HG03196 (cell line): Measurements from ENCODE around the gene ABCC9.
"Not testable (repeated sequence)": the region's sequence is repeated elsewhere in the genome, so short reads cannot be mapped to it uniquely, and the experiment has no call there.

Experiments used
- ATAC-seq: cut with Tn5 transposase; IDR thresholded peaks from one replicate; pipeline ENCODE4 v1.9.1; 2021; ENCODE audit not compliant: unreplicated experiment

Gene ABCC9

GRCh38 chr12:21819236-21819635 lies 122.0 kb downstream of the ABCC9 start:
- no peak for ATAC-seq

GRCh38 chr12:21818627-21819026 lies 122.6 kb downstream of the ABCC9 start:
- ATAC-seq = no peak

- ATAC-seq = no peak
Measured at GRCh38 chr12:21815306-21816062, 125.7 kb downstream of the ABCC9 start.

- ATAC-seq = no peak
Measured at GRCh38 chr12:21814814-21815213, 126.4 kb downstream of the ABCC9 start.

- ATAC-seq = no peak
Measured at GRCh38 chr12:21814327-21814726, 126.9 kb downstream of the ABCC9 start.

- ATAC-seq = no peak
Measured at GRCh38 chr12:21813751-21814150, 127.5 kb downstream of the ABCC9 start.

GRCh38 chr12:21813125-21813524 lies 128.1 kb downstream of the ABCC9 start:
- no peak for ATAC-seq

GRCh38 chr12:21812340-21812739 lies 128.9 kb downstream of the ABCC9 start:
- ATAC-seq = not testable (repeated sequence)

- no peak for ATAC-seq
Measured at GRCh38 chr12:21809100-21809499, 132.1 kb downstream of the ABCC9 start.

GRCh38 chr12:21806255-21806654 lies 135.0 kb downstream of the ABCC9 start:
- ATAC-seq = no peak

- no peak for ATAC-seq
Measured at GRCh38 chr12:21801522-21802288, 139.5 kb downstream of the ABCC9 start.

GRCh38 chr12:21800011-21800410 lies 141.2 kb downstream of the ABCC9 start:
- ATAC-seq = no peak

GRCh38 chr12:21797539-21797938 lies 143.7 kb downstream of the ABCC9 start:
- ATAC-seq = no peak

- no peak for ATAC-seq
Measured at GRCh38 chr12:21795648-21796328, 145.4 kb downstream of the ABCC9 start.

- ATAC-seq = not testable (repeated sequence)
Measured at GRCh38 chr12:21794807-21795595, 146.2 kb downstream of the ABCC9 start.

- ATAC-seq = not testable (repeated sequence)
Measured at GRCh38 chr12:21789687-21790086, 151.5 kb downstream of the ABCC9 start.

- ATAC-seq = no peak
Measured at GRCh38 chr12:21788089-21788983, 152.9 kb downstream of the ABCC9 start.

- no peak for ATAC-seq
Measured at GRCh38 chr12:21786041-21786531, 155.1 kb downstream of the ABCC9 start.

- ATAC-seq = not testable (repeated sequence)
Measured at GRCh38 chr12:21782723-21783122, 158.5 kb downstream of the ABCC9 start.

- ATAC-seq = no peak
Measured at GRCh38 chr12:21780786-21781185, 160.4 kb downstream of the ABCC9 start.
